Epithelial cell of prostate (primary cell): ENCODE results near the gene FARS2.
"Not testable (repeated sequence)": the region's sequence is repeated elsewhere in the genome, so short reads cannot be mapped to it uniquely, and the experiment has no call there.

Experiments
- DNase-seq: peaks from one replicate; pipeline ENCODE4 v3.0.0-alpha.2; 2011; ENCODE audit warnings: low read depth, low spot score
- H3K27ac ChIP-seq: fragments of 450-650 bp; 2 replicates; pipeline ENCODE4 v1.5.1; 2017; ENCODE audit warnings: mild to moderate bottlenecking

FARS2 gene

GRCh38 chr6:5644523-5645185 lies 383.3 kb downstream of the FARS2 start:
- no peak for DNase-seq
- no peak overlapping the region for H3K27ac ChIP-seq

- DNase-seq, result no peak
- no peak overlapping the region for H3K27ac ChIP-seq
These were observed 384.3 kb downstream of the FARS2 start for GRCh38 chr6:5645328-5646290.

GRCh38 chr6:5652406-5653137 lies 391.3 kb downstream of the FARS2 start:
- no peak for DNase-seq
- H3K27ac ChIP-seq, result no peak overlapping the region

- no peak for DNase-seq
- no peak overlapping the region for H3K27ac ChIP-seq
These were observed 392.5 kb downstream of the FARS2 start for GRCh38 chr6:5653801-5654200.

GRCh38 chr6:5656226-5656625 lies 394.9 kb downstream of the FARS2 start:
- no peak for DNase-seq

GRCh38 chr6:5656695-5657094 lies 395.4 kb downstream of the FARS2 start:
- not testable (repeated sequence) for DNase-seq, H3K27ac ChIP-seq

More at GRCh38 chr6:5656226-5656625, 394.9 kb downstream of the FARS2 start:
- no peak overlapping the region for H3K27ac ChIP-seq

GRCh38 chr6:5657684-5658430 lies 396.5 kb downstream of the FARS2 start:
- no peak overlapping the region for H3K27ac ChIP-seq
- DNase-seq, result no peak

GRCh38 chr6:5659467-5659866 lies 398.2 kb downstream of the FARS2 start:
- H3K27ac ChIP-seq, result no peak overlapping the region
- no peak for DNase-seq

- H3K27ac ChIP-seq, result no peak overlapping the region
- DNase-seq, result no peak
These were observed 399.5 kb downstream of the FARS2 start for GRCh38 chr6:5660772-5661171.

- H3K27ac ChIP-seq, result no peak overlapping the region
- DNase-seq, result no peak
These were observed 401.5 kb downstream of the FARS2 start for GRCh38 chr6:5662797-5663196.

GRCh38 chr6:5663259-5663658 lies 401.9 kb downstream of the FARS2 start:
- H3K27ac ChIP-seq, result no peak overlapping the region
- DNase-seq, result no peak

- no peak overlapping the region for H3K27ac ChIP-seq
- DNase-seq, result no peak
These were observed 402.4 kb downstream of the FARS2 start for GRCh38 chr6:5663739-5664138.

GRCh38 chr6:5664149-5664548 lies 402.8 kb downstream of the FARS2 start:
- DNase-seq, result no peak
- no peak overlapping the region for H3K27ac ChIP-seq

GRCh38 chr6:5665173-5665572 lies 403.9 kb downstream of the FARS2 start:
- no peak for DNase-seq
- no peak overlapping the region for H3K27ac ChIP-seq

- H3K27ac ChIP-seq, result no peak overlapping the region
- no peak for DNase-seq
These were observed 404.4 kb downstream of the FARS2 start for GRCh38 chr6:5665667-5666066.

GRCh38 chr6:5666695-5667094 lies 405.4 kb downstream of the FARS2 start:
- DNase-seq, result no peak
- H3K27ac ChIP-seq, result no peak overlapping the region

GRCh38 chr6:5667737-5668136 lies 406.4 kb downstream of the FARS2 start:
- no peak overlapping the region for H3K27ac ChIP-seq
- DNase-seq, result no peak

GRCh38 chr6:5670381-5670780 lies 409.1 kb downstream of the FARS2 start:
- H3K27ac ChIP-seq, result peak overlapping the region; percentile 82

GRCh38 chr6:5670811-5671561 lies 409.7 kb downstream of the FARS2 start:
- peak overlapping the region; percentile 82 for H3K27ac ChIP-seq
- peak; percentile 10 for DNase-seq

More at GRCh38 chr6:5670381-5670780, 409.1 kb downstream of the FARS2 start:
- peak; percentile 14 for DNase-seq
